PFSK-1 (cell line): Measurements from ENCODE around the gene EIF6.

Experiments
- FOXP2 ChIP-seq: optimal IDR thresholded peaks from 2 replicates; pipeline ENCODE3; 2011; ENCODE audit warnings: borderline replicate concordance, control low read depth, inconsistent platforms; ENCODE audit not compliant: insufficient read depth; ENCODE audit errors: extremely low read length, extremely low read depth
- POLR2AphosphoS5 ChIP-seq: IDR thresholded peaks from 2 replicates; pipeline ENCODE4 v1.6.1; 2012; ENCODE audit warnings: low read depth, mild to moderate bottlenecking, control low read depth, low read length, moderate library complexity
- SIN3A ChIP-seq: IDR thresholded peaks from 2 replicates; pipeline ENCODE4 v1.6.1; 2012; ENCODE audit warnings: mild to moderate bottlenecking, low read length, moderate library complexity, borderline replicate concordance; ENCODE audit not compliant: insufficient read depth
- TAF1 ChIP-seq: IDR thresholded peaks from 2 replicates; pipeline ENCODE4 v1.6.1; 2012; ENCODE audit warnings: low read length, control low read depth, borderline replicate concordance; ENCODE audit not compliant: insufficient read depth
- TF ChIP-seq, protein P1 (sequence below), 2 experiments: IDR thresholded peaks; 2 replicates each; pipeline versions ENCODE4 v1.6.1 to v1.8.0; 2011 to 2012; ENCODE audit warnings: low read depth in 2 of 2, low read length in 2 of 2, control low read depth in 1 of 2, inconsistent platforms in 1 of 2, mild to moderate bottlenecking in 1 of 2, moderate library complexity in 1 of 2; ENCODE audit not compliant: insufficient read depth in 1 of 2

Gene EIF6

DNA sequence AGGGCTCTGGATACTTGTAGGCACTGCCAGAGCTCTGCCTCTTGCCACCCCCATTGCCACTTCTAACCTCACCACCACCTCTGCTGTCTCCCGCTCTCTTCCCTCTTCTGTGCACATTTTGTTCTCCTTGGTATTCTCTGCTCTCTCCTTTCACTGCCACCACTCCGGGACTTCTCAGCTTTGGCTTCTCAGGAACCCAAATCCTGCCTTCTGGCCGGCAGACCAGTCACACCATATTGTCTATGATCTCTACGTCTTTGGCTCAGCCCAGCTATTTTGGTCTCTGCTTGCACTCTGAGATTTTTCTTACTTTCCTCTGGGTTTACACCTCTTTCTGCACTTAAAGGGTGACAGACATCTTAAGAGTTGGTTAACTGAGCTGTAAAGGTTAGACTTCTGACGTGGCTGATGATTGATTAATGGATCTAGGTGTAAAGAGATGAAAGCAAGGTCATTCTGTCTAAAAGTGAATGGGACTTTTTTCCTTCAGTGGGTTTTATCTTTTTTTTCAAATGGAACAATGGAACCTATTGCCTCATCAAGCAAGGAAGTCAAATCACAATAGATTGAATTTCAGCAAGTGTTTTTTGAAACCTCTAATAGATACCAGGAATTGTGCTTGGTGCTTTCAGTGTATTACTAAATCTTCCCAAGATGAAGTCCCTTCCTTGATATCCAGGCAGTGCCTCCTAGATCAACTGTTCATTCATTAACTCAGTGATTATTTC lies 44.3 kb downstream of the EIF6 start:
- TF ChIP-seq, protein P1, sequence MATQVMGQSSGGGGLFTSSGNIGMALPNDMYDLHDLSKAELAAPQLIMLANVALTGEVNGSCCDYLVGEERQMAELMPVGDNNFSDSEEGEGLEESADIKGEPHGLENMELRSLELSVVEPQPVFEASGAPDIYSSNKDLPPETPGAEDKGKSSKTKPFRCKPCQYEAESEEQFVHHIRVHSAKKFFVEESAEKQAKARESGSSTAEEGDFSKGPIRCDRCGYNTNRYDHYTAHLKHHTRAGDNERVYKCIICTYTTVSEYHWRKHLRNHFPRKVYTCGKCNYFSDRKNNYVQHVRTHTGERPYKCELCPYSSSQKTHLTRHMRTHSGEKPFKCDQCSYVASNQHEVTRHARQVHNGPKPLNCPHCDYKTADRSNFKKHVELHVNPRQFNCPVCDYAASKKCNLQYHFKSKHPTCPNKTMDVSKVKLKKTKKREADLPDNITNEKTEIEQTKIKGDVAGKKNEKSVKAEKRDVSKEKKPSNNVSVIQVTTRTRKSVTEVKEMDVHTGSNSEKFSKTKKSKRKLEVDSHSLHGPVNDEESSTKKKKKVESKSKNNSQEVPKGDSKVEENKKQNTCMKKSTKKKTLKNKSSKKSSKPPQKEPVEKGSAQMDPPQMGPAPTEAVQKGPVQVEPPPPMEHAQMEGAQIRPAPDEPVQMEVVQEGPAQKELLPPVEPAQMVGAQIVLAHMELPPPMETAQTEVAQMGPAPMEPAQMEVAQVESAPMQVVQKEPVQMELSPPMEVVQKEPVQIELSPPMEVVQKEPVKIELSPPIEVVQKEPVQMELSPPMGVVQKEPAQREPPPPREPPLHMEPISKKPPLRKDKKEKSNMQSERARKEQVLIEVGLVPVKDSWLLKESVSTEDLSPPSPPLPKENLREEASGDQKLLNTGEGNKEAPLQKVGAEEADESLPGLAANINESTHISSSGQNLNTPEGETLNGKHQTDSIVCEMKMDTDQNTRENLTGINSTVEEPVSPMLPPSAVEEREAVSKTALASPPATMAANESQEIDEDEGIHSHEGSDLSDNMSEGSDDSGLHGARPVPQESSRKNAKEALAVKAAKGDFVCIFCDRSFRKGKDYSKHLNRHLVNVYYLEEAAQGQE (IDR thresholded peaks at IDR 0.05; ENCODE audit: insufficient read depth in 1 of 2, low read depth in 2 of 2, low read length in 2 of 2), result no peak
- TF ChIP-seq SIN3A (no peak), TAF1 (no peak)

DNA sequence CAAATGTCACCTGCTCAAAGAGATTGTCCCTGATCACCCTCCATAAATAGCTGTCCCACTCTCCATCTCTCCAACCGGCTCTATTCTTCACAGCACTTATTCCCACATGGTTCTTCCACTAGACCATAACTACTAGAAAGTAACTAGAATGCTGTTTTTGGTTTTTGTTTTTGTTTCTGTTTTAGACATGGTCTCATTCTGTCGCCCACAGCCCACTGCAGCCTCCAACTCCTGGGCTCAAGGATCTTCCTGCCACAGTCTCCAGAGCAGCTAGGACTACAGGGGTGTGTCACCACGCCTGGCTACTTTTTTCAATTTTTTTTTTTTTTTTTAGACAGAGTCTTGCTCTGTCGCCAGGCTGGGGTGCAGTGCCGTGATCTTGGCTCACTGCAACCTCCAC lies 45.8 kb downstream of the EIF6 start:
- TF ChIP-seq, protein P1 (IDR thresholded peaks at IDR 0.05; ENCODE audit: insufficient read depth in 1 of 2, low read depth in 2 of 2, low read length in 2 of 2), result no peak
- TF ChIP-seq SIN3A (no peak), FOXP2 (no peak), TAF1 (no peak), POLR2AphosphoS5 (no peak)

DNA sequence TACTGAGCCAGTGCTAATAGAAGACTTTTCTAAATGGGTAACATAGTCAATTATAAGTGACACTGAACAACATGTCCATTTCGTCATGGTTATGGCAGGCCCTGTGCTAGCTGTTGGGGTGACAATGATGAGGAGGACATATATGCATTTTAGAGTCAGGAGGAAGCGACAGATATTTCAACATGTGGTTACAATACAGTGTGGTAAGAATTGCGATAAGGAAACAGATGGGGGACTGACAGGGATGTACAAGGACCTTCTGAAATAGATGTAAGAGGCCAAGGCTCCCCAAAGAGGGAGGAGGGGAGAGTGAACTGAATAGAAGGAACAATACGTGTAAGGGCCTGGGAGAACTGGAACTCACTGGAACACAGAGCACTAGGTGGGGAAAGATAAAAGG lies 46.4 kb downstream of the EIF6 start:
- no peak for TF ChIP-seq SIN3A
- TF ChIP-seq, protein P1 (IDR thresholded peaks at IDR 0.05; ENCODE audit: insufficient read depth in 1 of 2, low read depth in 2 of 2, low read length in 2 of 2), result no peak
- no peak for TF ChIP-seq FOXP2

DNA sequence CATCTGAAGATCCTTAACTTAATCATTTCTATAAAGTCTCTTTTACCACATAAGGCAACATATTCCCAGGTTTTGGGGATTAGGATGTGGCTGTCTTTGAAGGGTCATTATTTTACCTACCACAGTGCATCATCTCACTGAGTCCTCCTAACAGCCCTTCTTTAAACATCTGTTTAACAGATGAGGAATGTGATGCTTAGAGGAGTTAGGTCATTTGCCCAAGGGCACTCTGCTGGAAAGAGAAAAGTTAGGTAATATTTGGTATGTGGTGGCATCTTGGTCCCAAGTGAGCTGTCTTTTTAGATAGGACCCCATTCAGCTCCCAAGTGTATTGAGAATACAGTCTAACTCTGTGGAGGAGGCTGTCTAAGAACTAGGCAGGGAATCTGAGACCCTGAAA lies 47.1 kb downstream of the EIF6 start:
- no peak for TF ChIP-seq POLR2AphosphoS5
- no peak for TF ChIP-seq TAF1
- no peak for TF ChIP-seq FOXP2
- TF ChIP-seq SIN3A, result no peak
- TF ChIP-seq, protein P1 (IDR thresholded peaks at IDR 0.05; ENCODE audit: insufficient read depth in 1 of 2, low read depth in 2 of 2, low read length in 2 of 2), result no peak

DNA sequence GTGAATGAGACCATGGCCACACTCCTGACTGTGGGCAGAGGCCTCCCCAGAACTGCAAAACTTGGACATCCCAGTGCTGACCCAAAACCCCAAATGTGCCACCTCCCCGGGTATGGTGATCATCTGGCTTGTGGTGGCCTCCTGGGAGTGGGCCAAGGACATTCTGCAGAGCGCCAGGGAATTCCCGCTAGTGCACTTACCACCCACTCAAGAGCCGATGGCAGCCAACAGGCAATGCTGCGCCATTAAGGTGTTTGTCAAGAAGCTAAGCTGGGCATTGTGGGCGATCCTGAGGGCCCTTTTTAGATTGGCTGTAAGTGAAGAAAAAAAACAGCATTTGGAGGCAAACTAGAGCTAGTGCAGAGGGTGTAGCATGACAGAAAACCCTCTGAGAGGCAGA lies 48.7 kb downstream of the EIF6 start:
- TF ChIP-seq POLR2AphosphoS5 (no peak), TAF1 (no peak), FOXP2 (no peak), SIN3A (no peak)
- TF ChIP-seq, protein P1 (IDR thresholded peaks at IDR 0.05; ENCODE audit: insufficient read depth in 1 of 2, low read depth in 2 of 2, low read length in 2 of 2), result no peak
